Measurements from ENCODE around the gene RAPGEF3. TPM values are rescaled to one million over a fixed set of nuclear protein-coding genes. Genes with fewer than 3 reads are reported as not detected.
A peak's percentile ranks its signal among the peaks of the same experiment; 100 is the strongest.

The RAPGEF3 gene
- total and polyA plus RNA-seq, 9 of the 15 experiments (the other 6 are each of a cell fraction or from before 2014, with no cell fraction given) = 0.03 to 0.78 (median 0.37) TPM; not detected in 1

- TF ChIP-seq ARID4B (CRISPR knock-in tag; IDR thresholded peaks at IDR 0.05) = peak; percentile 64
- TF ChIP-seq RHOXF2B (CRISPR knock-in tag; conservative IDR thresholded peaks at IDR 0.05) = no peak
- TF ChIP-seq ZNF764 (CRISPR knock-in tag; IDR thresholded peaks at IDR 0.05; ENCODE audit: low read depth) = no peak
- TF ChIP-seq NELFE (IDR thresholded peaks at IDR 0.05; ENCODE audit: insufficient read depth, insufficient read length) = no peak
- TF ChIP-seq ZNF785 (CRISPR knock-in tag; IDR thresholded peaks at IDR 0.05) = no peak
- peak; percentile 20 for TF ChIP-seq NEUROD1 (IDR thresholded peaks at IDR 0.05; ENCODE audit: borderline replicate concordance, low read depth, low read length, partially characterized antibody)
- no peak for TF ChIP-seq BCLAF1 (IDR thresholded peaks at IDR 0.05; ENCODE audit: borderline replicate concordance in 1 of 2, control insufficient read depth in 1 of 2, low read depth in 2 of 2, low read length in 1 of 2)
- TF ChIP-seq BRF1 (IDR thresholded peaks at IDR 0.05; ENCODE audit: borderline replicate concordance, extremely low read depth, insufficient read length) = no peak
- no peak for TF ChIP-seq RBM15 (IDR thresholded peaks at IDR 0.05; ENCODE audit: insufficient read depth, low read length)
- TF ChIP-seq YBX1 (IDR thresholded peaks at IDR 0.05) = no peak
- TF ChIP-seq KLF6 (CRISPR knock-in tag; IDR thresholded peaks at IDR 0.05; ENCODE audit: borderline replicate concordance) = no peak
- no peak for TF ChIP-seq ZNF3 (CRISPR knock-in tag; IDR thresholded peaks at IDR 0.05)
- no peak for TF ChIP-seq PHB (CRISPR knock-in tag; IDR thresholded peaks at IDR 0.05)
- 0 out of 2 replicates have a peak, but pooled peaks have one; percentile 38 for TF ChIP-seq ZNF24 (IDR thresholded peaks at IDR 0.05)
- no peak for TF ChIP-seq ZNF232 (CRISPR knock-in tag; IDR thresholded peaks at IDR 0.05)
- TF ChIP-seq KLF10 (CRISPR knock-in tag; IDR thresholded peaks at IDR 0.05) = no peak
These were observed 52.9 kb downstream of the RAPGEF3 start, which contains the start of gene RPAP3 (continued) for GRCh38 chr12:47705566-47706425.
